ENCODE measurements around the gene STX12. TPM values are rescaled to one million over a fixed set of nuclear protein-coding genes. Genes with fewer than 3 reads are reported as not detected.

Gene STX12
- total RNA-seq, 6 experiments from 2014 or later = 15.2 to 32.7 (median 19.5) TPM

- 92% methylated on average over 3 of the region's 3 CpGs for WGBS (ENCODE audit: insufficient coverage, low coverage, low lambda C conversion rate, missing lambda C conversion rate)
- no peak for DNase-seq
- no peak overlapping the region for H3K27ac ChIP-seq
These were observed 5.0 kb downstream of the STX12 start for GRCh38 chr1:27778056-27778455.

GRCh38 chr1:27779122-27779521, 6.1 kb downstream of the STX12 start:
- no peaks in the 10 kb centered on the region for H3K27me3 ChIP-seq
- no peak overlapping the region for H3K27ac ChIP-seq
- no peak overlapping the region for H3K4me3 ChIP-seq
- peaks cover 0 to 14% (median 5%) of the 10 kb centered on the region in 4 donors for H3K4me1 ChIP-seq
- WGBS (ENCODE audit: insufficient coverage, low coverage, low lambda C conversion rate, missing lambda C conversion rate) = 48% methylated on average over 2 of the region's 4 CpGs
- no peak for DNase-seq
- no peaks in the 10 kb centered on the region for H3K9me3 ChIP-seq
- H3K36me3 ChIP-seq = no peaks in the 10 kb centered on the region
- TF ChIP-seq CTCF (IDR thresholded peaks at IDR 0.05) (no peak), POLR2A (IDR thresholded peaks at IDR 0.05) (no peak)
- peak in 1 of 4 donors; percentile 36 for ATAC-seq
- intact Hi-C loops (cut with DNase I) = no loop called here

More at GRCh38 chr1:27778056-27778455, 5.0 kb downstream of the STX12 start:
- TF ChIP-seq POLR2A (IDR thresholded peaks at IDR 0.05) (no peak), CTCF (IDR thresholded peaks at IDR 0.05) (no peak)
- Histone ChIP-seq H3K9me3 (no peaks in the 10 kb centered on the region), H3K27me3 (no peaks in the 10 kb centered on the region), H3K36me3 (no peaks in the 10 kb centered on the region), H3K4me1 (peaks cover 0 to 13% (median 6%) of the 10 kb centered on the region in 4 donors), H3K4me3 (no peak overlapping the region)
- no peak for ATAC-seq
- intact Hi-C loops (cut with DNase I) = no loop called here

- Histone ChIP-seq H3K4me1 (peaks cover 0 to 5% (median 4%) of the 10 kb centered on the region in 4 donors), H3K9me3 (no peaks in the 10 kb centered on the region), H3K36me3 (no peaks in the 10 kb centered on the region), H3K4me3 (no peak overlapping the region), H3K27ac (no peak overlapping the region), H3K27me3 (no peaks in the 10 kb centered on the region)
- DNase-seq (no peak), ATAC-seq (no peak)
- 87% methylated on average over 3 of the region's 3 CpGs for WGBS (ENCODE audit: insufficient coverage, low coverage, low lambda C conversion rate, missing lambda C conversion rate)
- intact Hi-C loops (cut with DNase I) = no loop called here
- TF ChIP-seq CTCF (IDR thresholded peaks at IDR 0.05) (no peak), POLR2A (IDR thresholded peaks at IDR 0.05) (no peak)
These were observed 9.9 kb downstream of the STX12 start for GRCh38 chr1:27782950-27783349.

GRCh38 chr1:27784700-27785099, 11.7 kb downstream of the STX12 start:
- peaks cover 0 to 5% (median 4%) of the 10 kb centered on the region in 4 donors for H3K4me1 ChIP-seq
- DNase-seq (no peak), ATAC-seq (no peak)
- H3K27me3 ChIP-seq = no peaks in the 10 kb centered on the region
- intact Hi-C loops (cut with DNase I) = no loop called here
- H3K27ac ChIP-seq = no peak overlapping the region
- TF ChIP-seq CTCF (IDR thresholded peaks at IDR 0.05) = no peak
- TF ChIP-seq POLR2A (IDR thresholded peaks at IDR 0.05) = no peak
- no peak overlapping the region for H3K4me3 ChIP-seq
- no peaks in the 10 kb centered on the region for H3K9me3 ChIP-seq
- WGBS (ENCODE audit: insufficient coverage, low coverage, low lambda C conversion rate, missing lambda C conversion rate) = 93% methylated on average over 1 of the region's 1 CpG
- no peaks in the 10 kb centered on the region for H3K36me3 ChIP-seq
